Liver (tissue), 9 donors: ENCODE measurements around the gene ARL5B. TPM values are rescaled to one million over a fixed set of nuclear protein-coding genes. Genes with fewer than 3 reads are reported as not detected.

Experiments used
- DNase-seq: peaks from one replicate; pipeline ENCODE4 v3.0.0-alpha.2; 2017; ENCODE audit warnings: low spot score
- H3K27ac ChIP-seq, 2 donors: one replicate each; pipeline ENCODE4 v1.7.0; 2013; ENCODE audit warnings: inconsistent platforms in 2 of 2, low read length in 2 of 2, control low read depth in 1 of 2, low read depth in 1 of 2, mild to moderate bottlenecking in 1 of 2
- H3K27me3 ChIP-seq, 4 donors: one replicate each; pipeline versions ENCODE4 v1.6.1 to v1.7.0; 2013; ENCODE audit warnings: low read length in 3 of 4, inconsistent platforms in 1 of 4, mild to moderate bottlenecking in 1 of 4, moderate library complexity in 1 of 4; ENCODE audit not compliant: control insufficient read depth in 4 of 4, insufficient read depth in 4 of 4
- H3K36me3 ChIP-seq, 4 donors: one replicate each; pipeline versions ENCODE4 v1.6.1 to v1.7.0; 2013; ENCODE audit warnings: low read length in 3 of 4, mild to moderate bottlenecking in 3 of 4, low read depth in 1 of 4, moderate library complexity in 1 of 4; ENCODE audit not compliant: control insufficient read depth in 4 of 4, insufficient read depth in 3 of 4
- H3K4me1 ChIP-seq, 4 donors: one replicate each; pipeline versions ENCODE4 v1.6.1 to v1.7.0; 2013; ENCODE audit warnings: low read length in 3 of 4, mild to moderate bottlenecking in 3 of 4, moderate library complexity in 1 of 4; ENCODE audit not compliant: control insufficient read depth in 4 of 4, insufficient read depth in 4 of 4
- H3K4me3 ChIP-seq, 3 donors: one replicate each; pipeline versions ENCODE4 v1.6.1 to v1.7.0; 2013; ENCODE audit warnings: low read length in 3 of 3, control low read depth in 1 of 3, low read depth in 1 of 3, mild to moderate bottlenecking in 1 of 3
- H3K9ac ChIP-seq, 2 donors: one replicate each; pipeline ENCODE4 v1.7.0; 2013; ENCODE audit warnings: low read length in 2 of 2, mild to moderate bottlenecking in 2 of 2, moderate library complexity in 2 of 2, control low read depth in 1 of 2, low read depth in 1 of 2
- H3K9me3 ChIP-seq, 4 donors: one replicate each; pipeline versions ENCODE4 v1.6.1 to v1.7.0; 2013; ENCODE audit warnings: low read length in 3 of 4; ENCODE audit not compliant: control insufficient read depth in 4 of 4
- EGR1 ChIP-seq, 2 donors: IDR thresholded peaks; 2 replicates each; pipeline ENCODE4 v1.6.1; 2016 to 2018; ENCODE audit warnings: antibody characterized with exemption in 2 of 2, low read depth in 2 of 2
- FOXA1 ChIP-seq: IDR thresholded peaks from 2 replicates; pipeline ENCODE4 v1.6.1; 2016; ENCODE audit warnings: antibody characterized with exemption
- FOXA2 ChIP-seq: IDR thresholded peaks from 2 replicates; pipeline ENCODE4 v1.6.1; 2016; ENCODE audit warnings: antibody characterized with exemption
- HNF4G ChIP-seq: IDR thresholded peaks from 2 replicates; pipeline ENCODE4 v1.6.1; 2016; ENCODE audit warnings: antibody characterized with exemption
- JUND ChIP-seq, 2 donors: IDR thresholded peaks; 2 replicates each; pipeline ENCODE4 v1.6.1; 2016; ENCODE audit warnings: antibody characterized with exemption in 2 of 2
- NR2F2 ChIP-seq: IDR thresholded peaks from 2 replicates; pipeline ENCODE4 v1.6.1; 2016; ENCODE audit warnings: antibody characterized with exemption
- RAD21 ChIP-seq, 2 donors: IDR thresholded peaks; 2 replicates each; pipeline ENCODE4 v1.6.1; 2016; ENCODE audit warnings: antibody characterized with exemption in 2 of 2, mild to moderate bottlenecking in 2 of 2
- TAF1 ChIP-seq: conservative IDR thresholded peaks from 2 replicates; pipeline ENCODE4 v1.6.1; 2016; ENCODE audit warnings: antibody characterized with exemption, mild to moderate bottlenecking
- WGBS: extraction: QIAGEN DNeasy Blood & Tissue Kit; methylation state at CpG from one replicate; pipeline ENCODE4 v1.1.7; 2013; 5-methylcytosine and 5-hydroxymethylcytosine counted together
- polyA plus RNA-seq, 2 donors: library from polyadenylated mRNA; stranded (reverse) in 1 of 2; unstranded in 1 of 2; fragments of 200-250 nt in 1 of 2; fragments of >200 nt in 1 of 2; fragmentation: Nextera tagmentation in 1 of 2; extraction: Ambion mirVana in 1 of 2; gene quantifications; one replicate each; pipeline versions ENCODE4 v1.2.1 to v1.2.3, GENCODE V29; 2013 to 2015
- total RNA-seq, 2 donors: library from RNA; depleted of rRNA; stranded (reverse); fragments of >200 nt; gene quantifications; one replicate each; pipeline ENCODE4 v1.2.3, GENCODE V29; 2014
- TF ChIP-seq, protein P1 (sequence below): fragments of 150-350 bp; IDR thresholded peaks from 2 replicates; pipeline ENCODE4 v1.5.1; 2017; ENCODE audit warnings: improper control_type of control experiment, low read depth, low read length; ENCODE audit not compliant: missing input control
- TF ChIP-seq, protein P2 (sequence below): IDR thresholded peaks from 2 replicates; pipeline ENCODE4 v1.6.1; 2016; ENCODE audit warnings: antibody characterized with exemption
- TF ChIP-seq, protein P3 (sequence below): IDR thresholded peaks from 2 replicates; pipeline ENCODE4 v1.6.1; 2016; ENCODE audit warnings: antibody characterized with exemption, mild to moderate bottlenecking
- donor health status: healthy.
- donor health status: healthy.
- donor health status: healthy.
- donor health status: healthy.
- donor health status: healthy.

ARL5B gene
- total and polyA plus RNA-seq, 4 donors, result 5.2 to 19.5 (median 12.3) TPM

DNA sequence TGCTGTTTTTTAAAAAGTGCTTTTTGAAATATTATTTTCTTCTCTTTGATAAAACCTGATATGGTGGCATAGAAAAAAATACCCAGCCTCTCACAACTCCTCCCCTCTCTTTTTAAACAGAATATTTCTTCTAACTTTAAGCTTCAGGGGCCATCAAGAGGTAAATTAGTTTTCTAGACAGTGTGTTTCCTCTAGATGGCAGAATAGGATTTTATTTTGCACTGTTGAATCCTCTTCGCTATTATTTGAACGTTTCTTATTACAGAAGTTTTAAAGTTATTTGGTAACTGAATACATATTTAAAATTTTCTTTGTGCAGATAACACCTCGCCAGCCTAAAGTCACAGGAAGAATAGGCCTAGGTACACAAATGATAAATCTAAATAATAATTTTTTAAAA lies 30.3 kb downstream of the ARL5B start:
- H3K4me1 ChIP-seq, result no peaks in the 10 kb centered on the region
- TF ChIP-seq RAD21 (IDR thresholded peaks at IDR 0.05), result peak; percentile 77
- TF ChIP-seq, protein P1, sequence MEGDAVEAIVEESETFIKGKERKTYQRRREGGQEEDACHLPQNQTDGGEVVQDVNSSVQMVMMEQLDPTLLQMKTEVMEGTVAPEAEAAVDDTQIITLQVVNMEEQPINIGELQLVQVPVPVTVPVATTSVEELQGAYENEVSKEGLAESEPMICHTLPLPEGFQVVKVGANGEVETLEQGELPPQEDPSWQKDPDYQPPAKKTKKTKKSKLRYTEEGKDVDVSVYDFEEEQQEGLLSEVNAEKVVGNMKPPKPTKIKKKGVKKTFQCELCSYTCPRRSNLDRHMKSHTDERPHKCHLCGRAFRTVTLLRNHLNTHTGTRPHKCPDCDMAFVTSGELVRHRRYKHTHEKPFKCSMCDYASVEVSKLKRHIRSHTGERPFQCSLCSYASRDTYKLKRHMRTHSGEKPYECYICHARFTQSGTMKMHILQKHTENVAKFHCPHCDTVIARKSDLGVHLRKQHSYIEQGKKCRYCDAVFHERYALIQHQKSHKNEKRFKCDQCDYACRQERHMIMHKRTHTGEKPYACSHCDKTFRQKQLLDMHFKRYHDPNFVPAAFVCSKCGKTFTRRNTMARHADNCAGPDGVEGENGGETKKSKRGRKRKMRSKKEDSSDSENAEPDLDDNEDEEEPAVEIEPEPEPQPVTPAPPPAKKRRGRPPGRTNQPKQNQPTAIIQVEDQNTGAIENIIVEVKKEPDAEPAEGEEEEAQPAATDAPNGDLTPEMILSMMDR, result peak; percentile 38
- no peak for TF ChIP-seq JUND (IDR thresholded peaks at IDR 0.05)
- DNase-seq, result no peak
- WGBS, result 12% methylated on average over 3 of the region's 3 CpGs
- H3K27ac ChIP-seq, result no peak overlapping the region
- H3K9me3 ChIP-seq, result no peaks in the 10 kb centered on the region
- no peak overlapping the region for H3K4me3 ChIP-seq
- no peak overlapping the region for H3K9ac ChIP-seq
- H3K27me3 ChIP-seq, result no peaks in the 10 kb centered on the region
- no peaks in the 10 kb centered on the region for H3K36me3 ChIP-seq

DNA sequence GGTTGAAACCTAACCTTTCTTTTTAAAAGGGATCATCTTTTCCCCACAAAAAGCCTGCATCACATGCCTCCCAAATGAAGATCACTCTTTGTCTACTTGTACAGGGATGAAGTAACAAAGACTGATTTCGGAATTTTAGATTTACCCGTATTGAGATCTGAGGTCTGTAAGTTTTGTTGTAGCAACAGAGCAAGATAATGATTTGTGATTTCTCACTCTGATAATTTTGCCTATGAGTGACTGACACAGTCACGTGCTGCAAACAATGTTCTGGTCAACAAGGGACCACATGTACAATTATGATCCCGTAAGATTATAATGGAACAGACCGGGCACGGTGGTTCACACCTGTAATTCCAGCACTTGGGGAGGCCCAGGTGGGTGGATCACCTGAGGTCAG lies 31.3 kb downstream of the ARL5B start:
- H3K9ac ChIP-seq, result no peak overlapping the region
- TF ChIP-seq TAF1 (no peak), FOXA1 (no peak), HNF4G (no peak), JUND (IDR thresholded peaks at IDR 0.05) (no peak), NR2F2 (no peak), EGR1 (IDR thresholded peaks at IDR 0.05; ENCODE audit: low read depth in 2 of 2) (no peak), FOXA2 (no peak)
- TF ChIP-seq, protein P2, sequence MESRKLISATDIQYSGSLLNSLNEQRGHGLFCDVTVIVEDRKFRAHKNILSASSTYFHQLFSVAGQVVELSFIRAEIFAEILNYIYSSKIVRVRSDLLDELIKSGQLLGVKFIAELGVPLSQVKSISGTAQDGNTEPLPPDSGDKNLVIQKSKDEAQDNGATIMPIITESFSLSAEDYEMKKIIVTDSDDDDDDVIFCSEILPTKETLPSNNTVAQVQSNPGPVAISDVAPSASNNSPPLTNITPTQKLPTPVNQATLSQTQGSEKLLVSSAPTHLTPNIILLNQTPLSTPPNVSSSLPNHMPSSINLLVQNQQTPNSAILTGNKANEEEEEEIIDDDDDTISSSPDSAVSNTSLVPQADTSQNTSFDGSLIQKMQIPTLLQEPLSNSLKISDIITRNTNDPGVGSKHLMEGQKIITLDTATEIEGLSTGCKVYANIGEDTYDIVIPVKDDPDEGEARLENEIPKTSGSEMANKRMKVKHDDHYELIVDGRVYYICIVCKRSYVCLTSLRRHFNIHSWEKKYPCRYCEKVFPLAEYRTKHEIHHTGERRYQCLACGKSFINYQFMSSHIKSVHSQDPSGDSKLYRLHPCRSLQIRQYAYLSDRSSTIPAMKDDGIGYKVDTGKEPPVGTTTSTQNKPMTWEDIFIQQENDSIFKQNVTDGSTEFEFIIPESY, result no peak
- TF ChIP-seq, protein P3, sequence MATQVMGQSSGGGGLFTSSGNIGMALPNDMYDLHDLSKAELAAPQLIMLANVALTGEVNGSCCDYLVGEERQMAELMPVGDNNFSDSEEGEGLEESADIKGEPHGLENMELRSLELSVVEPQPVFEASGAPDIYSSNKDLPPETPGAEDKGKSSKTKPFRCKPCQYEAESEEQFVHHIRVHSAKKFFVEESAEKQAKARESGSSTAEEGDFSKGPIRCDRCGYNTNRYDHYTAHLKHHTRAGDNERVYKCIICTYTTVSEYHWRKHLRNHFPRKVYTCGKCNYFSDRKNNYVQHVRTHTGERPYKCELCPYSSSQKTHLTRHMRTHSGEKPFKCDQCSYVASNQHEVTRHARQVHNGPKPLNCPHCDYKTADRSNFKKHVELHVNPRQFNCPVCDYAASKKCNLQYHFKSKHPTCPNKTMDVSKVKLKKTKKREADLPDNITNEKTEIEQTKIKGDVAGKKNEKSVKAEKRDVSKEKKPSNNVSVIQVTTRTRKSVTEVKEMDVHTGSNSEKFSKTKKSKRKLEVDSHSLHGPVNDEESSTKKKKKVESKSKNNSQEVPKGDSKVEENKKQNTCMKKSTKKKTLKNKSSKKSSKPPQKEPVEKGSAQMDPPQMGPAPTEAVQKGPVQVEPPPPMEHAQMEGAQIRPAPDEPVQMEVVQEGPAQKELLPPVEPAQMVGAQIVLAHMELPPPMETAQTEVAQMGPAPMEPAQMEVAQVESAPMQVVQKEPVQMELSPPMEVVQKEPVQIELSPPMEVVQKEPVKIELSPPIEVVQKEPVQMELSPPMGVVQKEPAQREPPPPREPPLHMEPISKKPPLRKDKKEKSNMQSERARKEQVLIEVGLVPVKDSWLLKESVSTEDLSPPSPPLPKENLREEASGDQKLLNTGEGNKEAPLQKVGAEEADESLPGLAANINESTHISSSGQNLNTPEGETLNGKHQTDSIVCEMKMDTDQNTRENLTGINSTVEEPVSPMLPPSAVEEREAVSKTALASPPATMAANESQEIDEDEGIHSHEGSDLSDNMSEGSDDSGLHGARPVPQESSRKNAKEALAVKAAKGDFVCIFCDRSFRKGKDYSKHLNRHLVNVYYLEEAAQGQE, result no peak
- no peak overlapping the region for H3K4me3 ChIP-seq
- no peaks in the 10 kb centered on the region for H3K27me3 ChIP-seq
- no peak overlapping the region for H3K27ac ChIP-seq
- no peaks in the 10 kb centered on the region for H3K36me3 ChIP-seq
- H3K9me3 ChIP-seq, result no peaks in the 10 kb centered on the region
- WGBS, result 88% methylated on average over 6 of the region's 6 CpGs
- no peak for DNase-seq
- H3K4me1 ChIP-seq, result no peaks in the 10 kb centered on the region
